AG08396 (cell line): Measurements from ENCODE around the gene RPUSD3.

Experiments
- DNase-seq: peaks from one replicate; pipeline ENCODE4 v3.0.0; 2012; ENCODE audit warnings: low spot score, mixed read lengths

RPUSD3 gene

GRCh38 chr3:9833078-9833477, 10.7 kb downstream of the RPUSD3 start:
- no peak for DNase-seq

GRCh38 chr3:9831253-9831652, 12.6 kb downstream of the RPUSD3 start:
- no peak for DNase-seq

- DNase-seq, result no peak
These were observed 14.7 kb downstream of the RPUSD3 start for GRCh38 chr3:9828801-9829755.

GRCh38 chr3:9826815-9827573, 16.8 kb downstream of the RPUSD3 start:
- no peak for DNase-seq

- no peak for DNase-seq
These were observed 18.3 kb downstream of the RPUSD3 start for GRCh38 chr3:9825451-9826040.

- no peak for DNase-seq
These were observed 22.9 kb downstream of the RPUSD3 start for GRCh38 chr3:9820946-9821345.

GRCh38 chr3:9820543-9820942, 23.3 kb downstream of the RPUSD3 start:
- no peak for DNase-seq

GRCh38 chr3:9818666-9819335, 25.0 kb downstream of the RPUSD3 start:
- no peak for DNase-seq

- DNase-seq, result no peak
These were observed 26.4 kb downstream of the RPUSD3 start for GRCh38 chr3:9817436-9817835.

- no peak for DNase-seq
These were observed 27.8 kb downstream of the RPUSD3 start for GRCh38 chr3:9815986-9816385.

- DNase-seq, result no peak
These were observed 30.8 kb downstream of the RPUSD3 start for GRCh38 chr3:9812870-9813483.

- no peak for DNase-seq
These were observed 33.0 kb downstream of the RPUSD3 start for GRCh38 chr3:9810846-9811245.

- DNase-seq, result no peak
These were observed 33.4 kb downstream of the RPUSD3 start for GRCh38 chr3:9810433-9810770.

- DNase-seq, result peak; percentile 90
These were observed 34.0 kb downstream of the RPUSD3 start, which contains the start of gene TTLL3 for GRCh38 chr3:9809615-9810432. TTLL3 (plus strand) TSS chr3:9810262; CDS start chr3:9810662, 400 bp downstream.

- DNase-seq, result no peak
These were observed 34.6 kb downstream of the RPUSD3 start for GRCh38 chr3:9809239-9809614.

GRCh38 chr3:9808345-9809037, 35.3 kb downstream of the RPUSD3 start:
- peak; percentile 57 for DNase-seq

GRCh38 chr3:9807981-9808344, 35.8 kb downstream of the RPUSD3 start:
- DNase-seq, result no peak

- DNase-seq, result no peak
These were observed 36.9 kb downstream of the RPUSD3 start for GRCh38 chr3:9806688-9807589.

GRCh38 chr3:9806137-9806536, 37.7 kb downstream of the RPUSD3 start:
- no peak for DNase-seq
